HG02840 (cell line): Measurements from ENCODE around the gene LSS.
"Not testable (repeated sequence)": the region's sequence is repeated elsewhere in the genome, so short reads cannot be mapped to it uniquely, and the experiment has no call there.

Experiments
- ATAC-seq: cut with Tn5 transposase; IDR thresholded peaks from one replicate; pipeline ENCODE4 v1.9.1; 2021; ENCODE audit warnings: mild to moderate bottlenecking, moderate library complexity, moderate number of reproducible peaks; ENCODE audit not compliant: unreplicated experiment, low FRiP score

Gene LSS

GRCh38 chr21:46176443-46177129 lies 52.0 kb downstream of the LSS start:
- ATAC-seq: not testable (repeated sequence)

DNA sequence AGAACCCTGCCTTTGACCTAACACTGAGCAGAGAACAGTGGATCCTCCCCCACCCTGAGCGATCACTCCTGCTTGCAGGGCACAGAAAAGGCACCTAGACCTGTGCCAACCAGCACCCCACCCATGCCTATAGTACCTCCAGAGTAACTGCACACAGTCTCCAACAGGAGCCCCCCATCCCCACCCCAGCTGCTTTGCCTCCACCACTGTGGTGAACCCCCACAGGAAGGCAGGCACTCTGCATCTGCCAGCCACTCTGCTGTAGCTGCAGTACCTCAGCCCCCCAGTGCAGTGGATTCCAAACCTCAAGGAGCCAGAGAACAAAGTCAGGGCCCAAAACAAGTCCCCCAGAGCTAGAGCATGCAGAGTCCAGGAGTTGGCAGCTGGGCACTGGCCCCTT lies 55.0 kb downstream of the LSS start:
- no peak for ATAC-seq

GRCh38 chr21:46172863-46173528 lies 55.6 kb downstream of the LSS start:
- ATAC-seq: no peak

GRCh38 chr21:46171996-46172862 lies 56.3 kb downstream of the LSS start:
- ATAC-seq: no peak

DNA sequence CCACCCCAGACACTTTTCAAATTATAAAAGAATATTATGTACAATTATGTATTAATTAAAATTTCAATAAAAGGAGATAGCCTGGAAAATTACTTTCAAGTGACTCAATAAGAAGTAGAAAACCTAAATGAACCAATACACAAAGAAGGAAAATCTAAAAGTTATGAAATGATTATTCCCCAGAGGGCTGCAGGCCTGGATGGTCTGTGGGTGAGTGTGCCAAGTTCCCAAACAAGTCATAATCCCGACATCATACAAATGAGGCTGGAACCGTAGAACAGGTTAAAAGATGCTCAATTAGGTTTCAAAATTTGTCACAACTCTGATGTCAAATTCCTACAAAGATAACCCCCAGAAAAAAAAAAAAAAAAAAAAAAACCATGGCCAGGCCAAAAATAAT lies 57.0 kb downstream of the LSS start:
- ATAC-seq: no peak

- not testable (repeated sequence) for ATAC-seq
Observed at GRCh38 chr21:46170436-46171193, 58.0 kb downstream of the LSS start.

GRCh38 chr21:46168659-46169386 lies 59.8 kb downstream of the LSS start:
- no peak for ATAC-seq

DNA sequence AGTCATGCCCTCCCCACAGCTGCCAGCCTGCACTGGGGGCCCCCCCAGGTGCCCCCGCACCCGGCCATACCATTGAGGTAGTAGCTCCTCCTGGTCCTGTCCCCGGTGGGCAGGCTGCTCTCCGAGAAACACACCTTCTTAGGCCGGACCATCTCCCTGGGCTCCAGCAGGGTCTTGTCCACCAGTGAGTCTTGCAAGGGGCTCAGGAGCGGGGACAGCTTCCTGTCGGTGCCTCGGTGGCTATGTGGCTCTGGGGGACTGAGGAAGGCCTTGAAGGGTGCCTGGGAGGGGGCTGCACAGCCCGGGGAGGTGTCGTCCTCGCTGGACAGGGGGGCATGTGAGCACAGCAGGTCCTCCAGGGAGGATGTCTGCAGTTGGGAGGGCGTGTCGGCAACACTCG lies 60.3 kb downstream of the LSS start:
- ATAC-seq: no peak

- ATAC-seq: no peak
Observed at GRCh38 chr21:46165098-46165497, 63.5 kb downstream of the LSS start.

DNA sequence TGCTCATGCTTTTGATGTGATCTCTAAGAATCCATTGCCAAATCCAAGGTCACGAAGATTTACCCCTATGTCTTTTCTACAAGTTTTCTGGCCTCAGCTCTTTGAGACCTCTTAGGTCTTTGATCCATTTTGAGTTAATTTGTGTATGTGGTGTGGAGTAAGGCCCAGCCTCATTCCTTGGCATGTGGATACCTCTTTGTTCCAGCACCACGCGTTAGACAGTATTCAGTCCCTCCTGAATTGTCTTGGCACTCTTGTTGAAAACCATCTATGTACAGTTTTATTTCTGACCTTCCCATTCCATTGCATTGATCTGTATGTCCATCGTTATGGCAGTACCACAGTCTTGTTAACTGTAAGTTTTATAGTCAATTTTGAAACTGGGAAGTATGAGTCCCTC lies 65.2 kb downstream of the LSS start:
- ATAC-seq: no peak

GRCh38 chr21:46161633-46162592 lies 66.7 kb downstream of the LSS start:
- ATAC-seq: no peak

DNA sequence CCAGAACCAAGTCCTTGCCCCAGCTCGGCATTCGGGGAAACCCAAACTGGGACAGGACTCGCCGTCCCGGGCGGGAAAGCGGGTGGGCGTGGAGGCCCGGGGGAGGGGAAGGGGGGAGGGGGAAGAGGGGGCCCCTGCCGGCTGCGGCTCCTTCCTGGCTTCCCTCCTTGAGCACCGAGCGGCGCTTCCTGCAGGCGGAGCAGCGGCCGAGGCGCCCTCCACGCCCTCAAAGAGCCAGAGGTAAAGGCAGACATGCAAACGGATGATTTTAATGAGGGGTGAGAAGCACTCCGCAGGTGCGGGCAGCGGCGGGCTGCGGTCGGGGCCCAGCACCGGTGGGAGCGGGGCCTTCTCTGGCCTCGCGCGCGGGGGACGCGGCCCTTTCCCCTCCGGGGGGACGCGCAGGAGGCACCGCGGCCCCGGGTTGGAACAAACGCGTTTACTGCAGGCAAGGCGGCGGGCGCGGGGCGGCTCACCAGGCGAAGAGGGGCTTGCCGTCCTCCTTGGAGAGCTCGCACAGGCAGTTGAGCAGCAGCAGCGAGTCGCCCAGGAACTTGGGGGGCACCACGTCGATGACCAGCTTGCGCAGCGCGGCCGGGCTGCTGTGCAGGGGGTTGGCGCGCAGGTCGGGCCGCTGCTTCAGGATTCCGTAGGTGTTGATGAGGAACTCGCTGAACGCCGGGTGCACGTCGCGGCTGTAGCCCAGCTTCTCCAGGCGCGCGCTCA lies 67.5 kb downstream of the LSS start:
- ATAC-seq: no peak

- ATAC-seq: no peak
Observed at GRCh38 chr21:46160657-46160906, 68.0 kb downstream of the LSS start.

DNA sequence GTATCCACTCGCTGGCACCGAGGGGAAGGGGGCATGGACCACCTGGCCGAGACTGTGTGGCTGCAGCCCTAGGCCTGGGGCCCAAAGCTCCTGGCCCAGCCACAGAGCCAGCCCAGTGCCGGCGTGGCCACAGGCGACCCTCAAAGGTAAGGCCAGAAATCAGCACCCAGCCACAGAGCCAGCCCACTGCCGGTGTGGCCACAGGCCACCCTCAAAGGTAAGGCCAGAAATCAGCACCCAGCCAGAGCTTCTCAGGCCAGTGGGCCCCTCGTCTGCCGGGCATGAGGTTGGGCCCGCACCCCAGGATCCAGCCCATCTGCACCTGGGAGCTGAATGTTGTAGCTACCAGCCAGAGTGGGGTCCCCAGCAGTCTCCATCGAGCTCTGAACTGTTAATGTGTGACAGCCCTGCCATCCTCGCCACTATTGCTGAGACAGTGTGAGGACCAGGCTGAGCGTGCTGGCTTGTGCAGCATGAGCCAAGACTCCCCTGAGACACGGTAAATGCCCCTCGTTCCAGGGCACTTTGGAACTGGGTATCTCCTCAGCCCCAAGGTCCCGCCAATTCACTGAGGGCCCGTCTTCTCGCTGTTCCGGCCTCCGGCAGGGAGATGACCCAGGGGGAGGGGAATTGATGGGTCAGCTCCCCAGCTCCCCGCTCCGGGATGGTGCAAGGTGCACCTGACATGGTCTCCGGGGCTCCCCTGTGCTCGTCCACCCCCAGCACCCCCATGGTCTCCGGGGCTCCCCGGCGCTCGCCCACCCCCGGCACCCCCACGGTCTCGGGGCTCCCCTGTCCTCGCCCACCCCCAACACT lies 68.5 kb downstream of the LSS start:
- no peak for ATAC-seq

DNA sequence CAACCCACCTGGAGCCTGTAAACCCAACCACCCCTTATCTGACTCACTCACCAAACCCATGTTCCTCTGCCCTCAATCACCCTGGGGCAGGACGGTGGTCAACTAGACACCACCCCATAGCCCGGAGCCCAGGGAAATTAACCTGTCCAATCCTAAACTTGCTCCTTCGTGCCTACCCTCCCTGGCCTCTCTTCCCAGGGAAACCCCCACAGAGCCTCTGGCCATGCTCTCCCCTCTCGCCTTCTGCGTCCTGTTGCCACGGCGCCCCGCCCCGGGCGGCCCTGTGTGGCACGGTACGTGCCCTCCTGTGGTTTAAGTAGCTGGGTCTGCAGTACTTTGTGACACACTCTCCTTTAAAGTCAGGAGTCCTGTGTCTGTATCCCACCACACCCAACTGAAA lies 69.2 kb downstream of the LSS start:
- no peak for ATAC-seq

DNA sequence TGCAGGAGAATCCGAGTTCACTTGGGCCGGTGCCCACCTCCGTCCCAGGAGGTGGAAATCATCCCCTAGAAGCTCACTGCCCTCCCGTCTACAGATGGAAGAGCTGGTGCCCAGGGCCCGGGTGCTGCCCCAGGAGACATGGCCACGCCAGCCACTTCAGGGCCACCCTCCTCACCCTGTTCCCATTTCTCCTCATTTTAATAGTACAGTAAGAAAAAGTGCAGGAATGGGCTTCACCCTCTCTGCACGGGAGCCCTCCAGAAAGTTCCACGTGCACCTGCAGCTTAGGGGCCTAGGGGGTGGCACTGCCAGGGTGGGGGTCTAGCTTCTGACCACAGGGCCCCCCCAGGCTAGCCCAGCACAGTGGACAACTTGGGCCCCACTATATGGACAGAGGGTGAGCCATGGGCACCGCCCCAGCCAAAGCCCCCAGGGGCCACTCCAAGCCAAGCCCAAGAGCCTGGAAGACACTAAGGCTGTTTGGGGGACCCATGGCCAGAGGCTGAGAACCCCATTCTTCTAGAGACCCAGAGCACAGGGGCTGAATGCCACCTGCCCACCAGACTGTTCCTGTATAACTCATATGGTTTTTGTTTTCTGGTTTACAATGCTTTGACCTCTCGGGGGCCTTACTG lies 69.8 kb downstream of the LSS start:
- no peak for ATAC-seq

GRCh38 chr21:46157987-46158451 lies 70.6 kb downstream of the LSS start:
- no peak for ATAC-seq
